ENCODE data around the gene SLC35C1. TPM values are rescaled to one million over a fixed set of nuclear protein-coding genes. Genes with fewer than 3 reads are reported as not detected.

SLC35C1 gene
- total and polyA plus RNA-seq, 2 of the 13 experiments (the other 11 are each of a cell fraction or from before 2014, with no cell fraction given) = 2.9 to 7.0 TPM

DNA sequence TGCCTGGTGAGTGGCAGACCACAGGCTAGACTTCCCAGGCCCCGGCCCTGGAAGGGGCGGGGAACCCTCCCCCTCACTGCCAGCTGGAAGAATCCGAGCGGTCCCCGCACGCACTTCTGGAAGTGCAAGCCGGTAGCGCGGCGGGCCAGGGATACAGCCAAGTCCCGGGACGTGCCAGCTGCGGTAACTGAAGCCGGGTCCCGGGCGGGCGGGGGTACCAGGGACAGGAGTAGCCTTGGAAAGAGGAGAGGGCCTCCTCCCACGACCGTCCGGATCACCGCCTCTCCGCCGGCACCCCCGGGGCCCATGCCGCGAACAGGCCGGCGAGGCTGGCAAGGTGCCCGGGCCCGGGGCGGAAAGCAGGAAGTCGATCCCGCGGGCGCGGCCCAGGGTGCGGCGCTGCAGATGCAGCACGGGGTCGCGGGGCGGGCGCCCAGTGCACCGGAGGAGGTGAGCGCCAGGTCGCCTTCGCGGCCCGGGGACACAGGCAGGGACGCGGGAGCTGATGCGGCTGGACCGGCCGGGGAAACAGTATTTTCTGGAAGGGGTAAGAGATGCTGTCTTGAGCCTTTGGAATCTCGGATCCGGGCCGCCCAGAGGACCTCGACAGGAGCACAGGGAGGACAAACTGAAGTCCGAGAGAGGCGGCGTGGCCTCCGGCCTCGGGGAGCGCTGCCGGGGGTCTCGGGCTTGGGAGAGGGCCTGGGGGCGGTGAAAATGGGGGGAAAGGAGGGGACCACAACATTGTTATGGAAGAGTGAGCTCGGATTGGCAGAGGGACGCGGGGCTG is 783 bp upstream of the SLC35C1 start (continued):
- TF ChIP-seq, protein P1, sequence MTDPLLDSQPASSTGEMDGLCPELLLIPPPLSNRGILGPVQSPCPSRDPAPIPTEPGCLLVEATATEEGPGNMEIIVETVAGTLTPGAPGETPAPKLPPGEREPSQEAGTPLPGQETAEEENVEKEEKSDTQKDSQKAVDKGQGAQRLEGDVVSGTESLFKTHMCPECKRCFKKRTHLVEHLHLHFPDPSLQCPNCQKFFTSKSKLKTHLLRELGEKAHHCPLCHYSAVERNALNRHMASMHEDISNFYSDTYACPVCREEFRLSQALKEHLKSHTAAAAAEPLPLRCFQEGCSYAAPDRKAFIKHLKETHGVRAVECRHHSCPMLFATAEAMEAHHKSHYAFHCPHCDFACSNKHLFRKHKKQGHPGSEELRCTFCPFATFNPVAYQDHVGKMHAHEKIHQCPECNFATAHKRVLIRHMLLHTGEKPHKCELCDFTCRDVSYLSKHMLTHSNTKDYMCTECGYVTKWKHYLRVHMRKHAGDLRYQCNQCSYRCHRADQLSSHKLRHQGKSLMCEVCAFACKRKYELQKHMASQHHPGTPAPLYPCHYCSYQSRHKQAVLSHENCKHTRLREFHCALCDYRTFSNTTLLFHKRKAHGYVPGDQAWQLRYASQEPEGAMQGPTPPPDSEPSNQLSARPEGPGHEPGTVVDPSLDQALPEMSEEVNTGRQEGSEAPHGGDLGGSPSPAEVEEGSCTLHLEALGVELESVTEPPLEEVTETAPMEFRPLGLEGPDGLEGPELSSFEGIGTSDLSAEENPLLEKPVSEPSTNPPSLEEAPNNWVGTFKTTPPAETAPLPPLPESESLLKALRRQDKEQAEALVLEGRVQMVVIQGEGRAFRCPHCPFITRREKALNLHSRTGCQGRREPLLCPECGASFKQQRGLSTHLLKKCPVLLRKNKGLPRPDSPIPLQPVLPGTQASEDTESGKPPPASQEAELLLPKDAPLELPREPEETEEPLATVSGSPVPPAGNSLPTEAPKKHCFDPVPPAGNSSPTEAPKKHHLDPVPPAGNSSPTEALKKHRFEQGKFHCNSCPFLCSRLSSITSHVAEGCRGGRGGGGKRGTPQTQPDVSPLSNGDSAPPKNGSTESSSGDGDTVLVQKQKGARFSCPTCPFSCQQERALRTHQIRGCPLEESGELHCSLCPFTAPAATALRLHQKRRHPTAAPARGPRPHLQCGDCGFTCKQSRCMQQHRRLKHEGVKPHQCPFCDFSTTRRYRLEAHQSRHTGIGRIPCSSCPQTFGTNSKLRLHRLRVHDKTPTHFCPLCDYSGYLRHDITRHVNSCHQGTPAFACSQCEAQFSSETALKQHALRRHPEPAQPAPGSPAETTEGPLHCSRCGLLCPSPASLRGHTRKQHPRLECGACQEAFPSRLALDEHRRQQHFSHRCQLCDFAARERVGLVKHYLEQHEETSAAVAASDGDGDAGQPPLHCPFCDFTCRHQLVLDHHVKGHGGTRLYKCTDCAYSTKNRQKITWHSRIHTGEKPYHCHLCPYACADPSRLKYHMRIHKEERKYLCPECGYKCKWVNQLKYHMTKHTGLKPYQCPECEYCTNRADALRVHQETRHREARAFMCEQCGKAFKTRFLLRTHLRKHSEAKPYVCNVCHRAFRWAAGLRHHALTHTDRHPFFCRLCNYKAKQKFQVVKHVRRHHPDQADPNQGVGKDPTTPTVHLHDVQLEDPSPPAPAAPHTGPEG (CRISPR knock-in tag; IDR thresholded peaks at IDR 0.05) = 0 out of 2 replicates have a peak, but pooled peaks have one; percentile 7
- TF ChIP-seq HNRNPLL (IDR thresholded peaks at IDR 0.05; ENCODE audit: low read depth, low read length, poor library complexity, severe bottlenecking) (peak; percentile 33), FOXC1 (CRISPR knock-in tag; IDR thresholded peaks at IDR 0.05; ENCODE audit: borderline replicate concordance) (peak; percentile 70; the same call in 1 of the 2 replicates), ELF3 (CRISPR knock-in tag; IDR thresholded peaks at IDR 0.05) (peak; percentile 77), ZFP36L1 (CRISPR knock-in tag; IDR thresholded peaks at IDR 0.05) (0 out of 2 replicates have a peak, but pooled peaks have one; percentile 38), ZNF251 (CRISPR knock-in tag; IDR thresholded peaks at IDR 0.05) (no peak), XRCC5 (optimal IDR thresholded peaks at IDR 0.05; ENCODE audit: low read length) (peak; percentile 40), RXRB (CRISPR knock-in tag; IDR thresholded peaks at IDR 0.05; ENCODE audit: borderline replicate concordance) (0 out of 2 replicates have a peak, but pooled peaks have one; percentile 16), ZSCAN31 (CRISPR knock-in tag; IDR thresholded peaks at IDR 0.05; ENCODE audit: low read depth) (peak; percentile 20; the same call in 1 of the 2 replicates), WIZ (CRISPR knock-in tag; IDR thresholded peaks at IDR 0.05) (peak; percentile 19; the same call in 1 of the 2 replicates), FOXO1 (CRISPR knock-in tag; IDR thresholded peaks at IDR 0.05) (no peak), ZNF501 (CRISPR knock-in tag; IDR thresholded peaks at IDR 0.05) (peak; percentile 60), SAP130 (CRISPR knock-in tag; IDR thresholded peaks at IDR 0.05; ENCODE audit: low read depth) (peak; percentile 60), ZNF496 (CRISPR knock-in tag; IDR thresholded peaks at IDR 0.05; ENCODE audit: insufficient replicate concordance) (no peak), MYC (CRISPR knock-in tag; IDR thresholded peaks at IDR 0.05; ENCODE audit: borderline replicate concordance) (peak; percentile 60; the same call in 1 of the 2 replicates)
- TF ChIP-seq, protein P2, sequence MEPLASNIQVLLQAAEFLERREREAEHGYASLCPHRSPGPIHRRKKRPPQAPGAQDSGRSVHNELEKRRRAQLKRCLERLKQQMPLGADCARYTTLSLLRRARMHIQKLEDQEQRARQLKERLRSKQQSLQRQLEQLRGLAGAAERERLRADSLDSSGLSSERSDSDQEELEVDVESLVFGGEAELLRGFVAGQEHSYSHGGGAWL (CRISPR knock-in tag; IDR thresholded peaks at IDR 0.05) = no peak
- TF ChIP-seq, protein P3, sequence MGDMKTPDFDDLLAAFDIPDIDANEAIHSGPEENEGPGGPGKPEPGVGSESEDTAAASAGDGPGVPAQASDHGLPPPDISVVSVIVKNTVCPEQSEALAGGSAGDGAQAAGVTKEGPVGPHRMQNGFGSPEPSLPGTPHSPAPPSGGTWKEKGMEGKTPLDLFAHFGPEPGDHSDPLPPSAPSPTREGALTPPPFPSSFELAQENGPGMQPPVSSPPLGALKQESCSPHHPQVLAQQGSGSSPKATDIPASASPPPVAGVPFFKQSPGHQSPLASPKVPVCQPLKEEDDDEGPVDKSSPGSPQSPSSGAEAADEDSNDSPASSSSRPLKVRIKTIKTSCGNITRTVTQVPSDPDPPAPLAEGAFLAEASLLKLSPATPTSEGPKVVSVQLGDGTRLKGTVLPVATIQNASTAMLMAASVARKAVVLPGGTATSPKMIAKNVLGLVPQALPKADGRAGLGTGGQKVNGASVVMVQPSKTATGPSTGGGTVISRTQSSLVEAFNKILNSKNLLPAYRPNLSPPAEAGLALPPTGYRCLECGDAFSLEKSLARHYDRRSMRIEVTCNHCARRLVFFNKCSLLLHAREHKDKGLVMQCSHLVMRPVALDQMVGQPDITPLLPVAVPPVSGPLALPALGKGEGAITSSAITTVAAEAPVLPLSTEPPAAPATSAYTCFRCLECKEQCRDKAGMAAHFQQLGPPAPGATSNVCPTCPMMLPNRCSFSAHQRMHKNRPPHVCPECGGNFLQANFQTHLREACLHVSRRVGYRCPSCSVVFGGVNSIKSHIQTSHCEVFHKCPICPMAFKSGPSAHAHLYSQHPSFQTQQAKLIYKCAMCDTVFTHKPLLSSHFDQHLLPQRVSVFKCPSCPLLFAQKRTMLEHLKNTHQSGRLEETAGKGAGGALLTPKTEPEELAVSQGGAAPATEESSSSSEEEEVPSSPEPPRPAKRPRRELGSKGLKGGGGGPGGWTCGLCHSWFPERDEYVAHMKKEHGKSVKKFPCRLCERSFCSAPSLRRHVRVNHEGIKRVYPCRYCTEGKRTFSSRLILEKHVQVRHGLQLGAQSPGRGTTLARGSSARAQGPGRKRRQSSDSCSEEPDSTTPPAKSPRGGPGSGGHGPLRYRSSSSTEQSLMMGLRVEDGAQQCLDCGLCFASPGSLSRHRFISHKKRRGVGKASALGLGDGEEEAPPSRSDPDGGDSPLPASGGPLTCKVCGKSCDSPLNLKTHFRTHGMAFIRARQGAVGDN (CRISPR knock-in tag; IDR thresholded peaks at IDR 0.05) = peak; percentile 90

Data from HepG2 (cell line).